ENCODE measurements around the gene CAMP.
A peak's percentile ranks its signal among the peaks of the same experiment; 100 is the strongest.
"Not testable (repeated sequence)": the region's sequence is repeated elsewhere in the genome, so short reads cannot be mapped to it uniquely, and the experiment has no call there.

The CAMP gene

DNA sequence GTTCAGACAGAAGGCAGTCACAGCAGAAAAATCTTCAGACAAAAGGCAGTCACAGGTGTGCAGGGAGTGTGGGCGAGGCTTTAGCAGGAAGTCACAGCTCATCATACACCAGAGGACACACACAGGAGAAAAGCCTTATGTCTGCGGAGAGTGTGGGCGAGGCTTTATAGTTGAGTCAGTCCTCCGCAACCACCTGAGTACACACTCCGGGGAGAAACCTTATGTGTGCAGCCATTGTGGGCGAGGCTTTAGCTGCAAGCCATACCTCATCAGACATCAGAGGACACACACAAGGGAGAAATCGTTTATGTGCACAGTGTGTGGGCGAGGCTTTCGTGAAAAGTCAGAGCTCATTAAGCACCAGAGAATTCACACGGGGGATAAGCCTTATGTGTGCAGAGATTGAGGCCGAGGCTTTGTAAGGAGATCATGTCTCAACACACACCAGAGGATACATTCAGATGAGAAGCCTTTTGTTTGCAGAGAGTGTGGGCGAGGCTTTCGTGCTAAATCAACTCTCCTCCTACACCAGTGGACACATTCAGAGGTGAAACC lies 45.2 kb downstream of the CAMP start:
- Mint-ChIP-seq H3K4me1 (peaks cover 20% of the 10 kb centered on the region), H3K27ac (peak overlapping the region; percentile 38 to 75 (median 61)), H3K4me3 (no peak overlapping the region), H3K36me3 (ENCODE audit: low read depth) (peaks cover 50% of the 10 kb centered on the region), H3K9me3 (no peaks in the 10 kb centered on the region), H3K27me3 (ENCODE audit: low read depth) (no peaks in the 10 kb centered on the region)
- TF ChIP-seq CTCF (IDR thresholded peaks at IDR 0.05; ENCODE audit: unreplicated experiment in 3 of 3), result no peak

DNA sequence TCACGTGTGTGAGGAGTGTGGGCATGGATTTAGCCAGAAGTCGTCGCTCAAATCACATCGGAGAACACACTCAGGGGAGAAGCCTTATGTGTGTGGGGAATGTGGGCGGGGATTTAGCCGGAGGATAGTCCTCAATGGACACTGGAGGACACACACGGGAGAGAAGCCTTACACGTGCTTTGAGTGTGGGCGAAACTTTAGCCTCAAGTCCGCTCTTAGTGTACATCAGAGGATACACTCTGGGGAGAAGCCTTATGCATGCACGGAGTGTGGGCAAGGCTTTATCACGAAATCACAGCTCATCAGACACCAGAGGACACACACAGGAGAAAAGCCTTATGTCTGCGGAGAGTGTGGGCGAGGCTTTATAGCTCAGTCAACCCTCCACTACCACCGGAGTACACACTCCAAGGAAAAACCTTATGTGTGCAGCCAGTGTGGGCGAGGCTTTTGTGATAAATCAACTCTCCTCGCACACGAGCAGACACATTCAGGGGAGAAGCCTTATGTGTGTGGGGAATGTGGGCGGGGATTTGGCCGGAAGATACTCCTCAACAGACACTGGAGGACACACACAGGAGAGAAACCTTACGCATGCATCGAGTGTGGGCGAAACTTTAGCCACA lies 45.8 kb downstream of the CAMP start:
- Mint-ChIP-seq H3K4me3 (no peak overlapping the region), H3K36me3 (ENCODE audit: low read depth) (peaks cover 46% of the 10 kb centered on the region), H3K9me3 (no peaks in the 10 kb centered on the region), H3K4me1 (peaks cover 20% of the 10 kb centered on the region), H3K27ac (peak overlapping the region; percentile 38 to 75 (median 61)), H3K27me3 (ENCODE audit: low read depth) (no peaks in the 10 kb centered on the region)
- TF ChIP-seq CTCF (IDR thresholded peaks at IDR 0.05; ENCODE audit: unreplicated experiment in 3 of 3), result no peak

GRCh38 chr3:48269592-48269991 lies 46.3 kb downstream of the CAMP start:
- Mint-ChIP-seq H3K36me3 (ENCODE audit: low read depth) (peaks cover 43% of the 10 kb centered on the region), H3K27me3 (ENCODE audit: low read depth) (no peaks in the 10 kb centered on the region), H3K9me3 (no peaks in the 10 kb centered on the region), H3K4me1 (peaks cover 20% of the 10 kb centered on the region), H3K27ac (peak overlapping the region; percentile 38 to 75 (median 61)), H3K4me3 (no peak overlapping the region)
- no peak for TF ChIP-seq CTCF (IDR thresholded peaks at IDR 0.05; ENCODE audit: unreplicated experiment in 3 of 3)

DNA sequence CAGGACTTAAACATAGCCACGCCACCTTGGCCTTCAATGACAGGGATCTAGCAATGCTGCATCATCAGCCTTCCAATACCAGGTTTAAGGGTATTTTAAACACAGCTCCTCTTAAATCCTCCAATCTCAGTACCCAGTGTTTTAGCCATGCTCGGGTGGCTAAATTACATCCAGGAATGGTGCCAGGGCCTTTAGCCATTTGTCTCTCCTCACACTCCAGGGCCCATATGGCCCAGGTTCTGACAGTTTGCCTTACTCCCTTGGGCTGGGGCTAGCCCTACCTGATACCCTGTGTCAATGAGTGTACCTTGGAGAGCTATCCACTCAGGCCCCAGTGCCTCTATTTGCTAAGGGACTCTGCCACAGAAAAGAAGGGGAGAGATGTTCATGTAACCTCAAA lies 47.0 kb downstream of the CAMP start:
- peaks cover 4% of the 10 kb centered on the region for H3K27me3 Mint-ChIP-seq (ENCODE audit: low read depth)
- H3K27ac Mint-ChIP-seq, result peak overlapping the region in 1 of 3 experiments; percentile 11
- peaks cover 43% of the 10 kb centered on the region for H3K36me3 Mint-ChIP-seq (ENCODE audit: low read depth)
- peaks cover 20% of the 10 kb centered on the region for H3K4me1 Mint-ChIP-seq
- no peaks in the 10 kb centered on the region for H3K9me3 Mint-ChIP-seq
- H3K4me3 Mint-ChIP-seq, result no peak overlapping the region
- no peak for TF ChIP-seq CTCF (IDR thresholded peaks at IDR 0.05; ENCODE audit: unreplicated experiment in 3 of 3)

DNA sequence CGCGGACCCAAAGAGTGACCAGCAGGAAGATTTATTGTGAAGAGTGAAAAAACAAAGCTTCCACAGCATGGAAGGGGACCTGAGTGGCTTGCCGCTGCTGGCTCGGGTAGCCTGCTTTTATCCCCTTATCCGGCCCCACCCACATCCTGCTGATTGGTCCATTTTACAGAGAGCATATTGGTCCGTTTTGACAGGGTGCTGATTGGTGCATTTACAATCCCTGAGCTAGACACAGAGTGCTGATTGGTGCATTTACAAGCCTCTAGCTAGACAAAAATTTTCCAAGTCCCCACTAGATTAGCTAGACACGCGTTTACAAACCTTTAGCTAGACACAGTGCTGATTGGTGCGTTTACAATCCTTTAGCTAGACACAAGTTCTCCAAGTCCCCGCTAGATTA lies 47.9 kb downstream of the CAMP start:
- Mint-ChIP-seq H3K36me3 (ENCODE audit: low read depth) (peaks cover 43% of the 10 kb centered on the region), H3K4me1 (peaks cover 20% of the 10 kb centered on the region)
- not testable (repeated sequence) for H3K9me3 Mint-ChIP-seq; H3K27ac Mint-ChIP-seq; H3K27me3 Mint-ChIP-seq (ENCODE audit: low read depth); H3K4me3 Mint-ChIP-seq

- no peak overlapping the region for H3K27ac Mint-ChIP-seq
- H3K9me3 Mint-ChIP-seq, result no peaks in the 10 kb centered on the region
- no peak overlapping the region for H3K4me3 Mint-ChIP-seq
- H3K4me1 Mint-ChIP-seq, result peaks cover 20% of the 10 kb centered on the region
- H3K36me3 Mint-ChIP-seq (ENCODE audit: low read depth), result peaks cover 39% of the 10 kb centered on the region
- peaks cover 4% of the 10 kb centered on the region for H3K27me3 Mint-ChIP-seq (ENCODE audit: low read depth)
- TF ChIP-seq CTCF (IDR thresholded peaks at IDR 0.05; ENCODE audit: unreplicated experiment in 3 of 3), result no peak
Observed at GRCh38 chr3:48271763-48272498, 48.6 kb downstream of the CAMP start.

Measured in nephron (organoid).